Activated T-cell treated with anti-CD3 and anti-CD28 coated beads for 24 hours (primary cell): ENCODE data around the gene CCDC110.

Source experiments
- DNase-seq: peaks from one replicate; pipeline ENCODE4 v3.0.0-alpha.2; 2020; ENCODE audit warnings: low read depth

Gene CCDC110

DNA sequence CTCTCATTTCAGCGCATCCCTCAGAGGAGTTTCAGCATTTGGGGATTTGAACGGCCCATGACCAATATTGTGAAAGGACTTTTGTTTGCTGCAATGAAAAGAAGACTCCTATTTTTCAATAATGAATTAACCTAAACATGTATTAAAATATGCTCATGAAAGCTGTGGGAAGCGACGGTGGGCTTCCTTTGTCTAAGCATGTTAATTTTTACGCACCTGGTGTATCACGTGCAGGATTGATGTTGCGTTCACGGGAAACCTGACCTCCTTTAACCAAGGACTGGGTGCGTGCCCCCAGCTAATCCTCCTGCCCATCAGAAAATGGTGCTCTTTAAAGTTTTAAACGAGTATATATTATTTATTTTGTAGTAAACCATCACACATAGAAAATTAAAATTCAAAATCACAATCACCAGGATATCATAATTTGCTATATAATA lies 590 bp upstream of the CCDC110 start:
- no peak for DNase-seq

DNA sequence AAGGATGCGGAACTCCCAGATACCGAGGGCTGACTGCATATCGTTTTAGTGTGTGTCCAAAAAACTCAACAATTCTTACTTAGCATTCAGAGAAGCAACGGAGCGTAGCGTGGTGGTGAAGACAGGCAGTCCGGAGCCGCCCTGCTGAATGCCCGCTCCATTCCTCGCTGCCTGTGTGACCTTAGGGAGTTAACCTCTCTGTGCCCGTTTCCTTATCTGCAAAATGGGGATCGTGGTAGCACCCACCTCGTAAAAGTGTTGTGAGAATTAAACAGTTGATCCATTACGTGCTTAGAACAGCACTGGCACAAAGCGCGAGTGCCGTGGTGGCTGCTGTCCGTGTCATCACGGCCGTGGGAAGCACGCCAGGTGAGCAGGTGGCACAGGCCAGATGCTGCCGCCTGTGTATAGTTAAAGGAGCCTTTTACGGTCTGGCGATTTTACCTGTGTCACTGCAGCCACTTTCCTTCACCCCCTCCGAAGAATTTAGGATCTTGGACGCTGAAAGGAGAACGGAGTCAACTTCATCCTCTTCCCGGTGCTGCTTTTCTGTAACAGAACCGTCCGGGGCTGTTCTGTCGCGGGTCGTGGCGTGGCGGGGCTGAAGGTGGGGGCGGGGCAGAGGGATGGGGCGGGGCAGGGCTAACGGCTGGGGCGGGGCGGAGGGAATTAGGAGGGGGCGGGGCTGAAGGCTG lies 885 bp downstream of the CCDC110 start:
- DNase-seq = peak; percentile 11

DNA sequence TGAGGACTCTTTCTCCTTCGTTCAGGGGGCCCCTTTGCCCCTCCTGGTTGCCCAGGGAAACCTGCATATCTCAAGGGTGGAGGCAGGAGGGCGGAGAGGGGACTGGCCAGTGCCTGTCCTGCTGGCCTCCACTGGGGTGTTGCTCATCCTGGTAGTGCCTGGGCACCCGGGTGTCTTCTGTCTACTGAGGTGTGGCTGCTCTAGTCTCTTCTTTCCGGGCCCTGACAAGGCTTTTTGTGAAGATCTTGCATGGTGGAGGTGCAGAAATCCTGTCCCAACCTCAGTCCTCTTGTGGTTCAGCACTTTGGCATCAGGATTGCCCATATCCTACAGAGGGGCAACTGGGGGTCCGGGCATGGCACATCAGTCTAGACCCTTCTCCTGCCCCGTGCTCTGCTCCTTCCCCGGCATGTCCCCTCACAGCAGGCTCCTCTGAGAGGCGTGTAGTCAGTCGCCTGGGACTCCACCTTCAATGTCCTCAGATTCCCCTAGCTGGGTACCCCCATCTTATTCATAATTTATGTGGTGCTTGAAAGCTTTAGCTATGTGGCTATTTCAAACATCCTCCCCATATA lies 1.9 kb downstream of the CCDC110 start:
- no peak for DNase-seq

DNA sequence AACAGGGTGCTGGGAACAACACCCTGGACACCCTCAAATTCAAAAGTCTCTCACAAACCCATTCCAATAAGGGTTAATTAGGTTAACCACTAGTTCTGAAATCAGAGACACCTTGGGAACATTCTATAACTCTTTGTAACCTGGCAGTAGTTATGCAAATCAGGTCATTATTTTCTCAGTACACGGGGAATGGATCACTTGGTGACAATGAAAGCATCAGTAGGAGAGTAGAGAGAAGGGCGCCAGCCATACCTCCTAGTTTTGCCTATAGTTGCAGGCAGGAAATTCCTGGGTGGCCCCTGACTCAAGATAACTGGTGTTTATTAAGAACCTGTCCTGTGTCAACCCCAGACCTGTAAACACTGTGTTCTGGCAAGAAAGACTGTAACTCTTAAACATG lies 2.5 kb downstream of the CCDC110 start:
- no peak for DNase-seq

DNA sequence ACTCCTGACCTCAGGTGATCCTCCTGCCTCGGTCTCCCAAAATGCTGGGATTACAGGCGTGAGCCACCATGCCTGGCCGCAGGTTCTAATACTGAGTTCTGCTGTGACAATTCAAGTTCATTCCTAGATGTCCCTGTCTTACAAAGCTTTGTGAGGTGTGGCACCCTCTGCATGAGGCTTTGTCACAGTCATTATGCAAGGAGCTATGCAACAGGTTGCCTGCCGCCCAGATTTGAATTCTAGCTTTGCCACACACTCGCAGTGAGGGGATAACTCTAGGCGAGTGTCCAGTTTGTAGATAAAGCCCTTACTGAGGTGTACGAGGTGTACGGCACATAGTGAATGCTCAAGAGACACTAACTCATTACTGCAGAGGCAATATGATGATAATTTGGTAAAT lies 3.5 kb downstream of the CCDC110 start:
- DNase-seq = no peak

DNA sequence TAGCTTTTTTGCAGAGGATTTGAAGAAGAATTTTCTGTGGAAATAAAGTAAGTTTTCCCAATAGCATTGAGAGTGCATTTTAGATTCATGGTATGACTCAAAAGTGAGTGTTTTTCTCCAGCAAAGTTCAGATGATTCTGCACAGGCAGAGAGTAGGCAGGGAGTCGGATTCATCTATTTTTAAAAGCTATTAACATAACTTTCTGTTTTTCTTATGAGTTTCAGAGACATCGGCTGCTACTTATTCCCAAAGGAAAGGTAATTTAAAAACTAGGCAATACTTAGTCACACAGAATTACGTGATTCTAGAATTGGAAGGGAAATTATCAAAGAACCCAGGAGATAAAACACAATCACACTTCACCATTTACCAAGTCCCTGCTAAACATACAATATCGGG lies 4.4 kb downstream of the CCDC110 start:
- no peak for DNase-seq

DNA sequence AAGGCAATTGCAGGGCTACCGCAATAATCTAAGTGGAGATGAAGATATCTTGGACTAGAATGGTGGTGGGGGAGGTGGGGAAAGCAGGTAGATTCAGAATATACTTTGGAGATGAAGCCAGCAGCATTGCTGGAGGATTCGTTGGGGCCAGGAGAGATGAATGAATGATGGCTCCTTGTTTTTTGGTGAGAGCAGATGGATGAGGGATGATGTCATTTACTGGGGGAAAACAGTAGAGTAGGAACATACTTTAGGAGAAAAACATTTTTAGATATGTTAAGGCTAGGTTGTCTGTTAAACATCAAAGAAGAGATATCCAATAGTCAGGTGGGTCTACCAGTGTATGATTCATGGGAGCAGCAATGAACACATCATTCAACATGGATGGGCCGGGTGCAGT lies 5.8 kb downstream of the CCDC110 start:
- no peak for DNase-seq

DNA sequence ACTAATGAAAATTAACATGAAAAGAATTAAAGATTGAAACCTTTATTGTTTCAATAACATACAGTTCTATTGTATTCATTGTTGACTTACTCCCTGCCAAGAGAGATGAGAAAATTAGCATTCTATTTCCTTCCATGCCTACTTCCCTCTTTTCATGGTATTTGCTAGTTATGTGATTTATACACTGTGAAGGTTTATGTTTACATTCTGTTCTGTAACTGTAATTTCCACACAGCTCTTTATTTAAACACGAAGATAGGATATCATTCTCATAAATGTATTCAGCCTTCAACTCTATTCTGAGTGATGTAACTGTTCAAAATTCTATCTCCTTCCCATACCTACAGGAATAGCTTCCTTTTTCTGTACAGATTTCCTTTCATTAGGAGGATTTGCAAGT lies 6.6 kb downstream of the CCDC110 start:
- DNase-seq = no peak

DNA sequence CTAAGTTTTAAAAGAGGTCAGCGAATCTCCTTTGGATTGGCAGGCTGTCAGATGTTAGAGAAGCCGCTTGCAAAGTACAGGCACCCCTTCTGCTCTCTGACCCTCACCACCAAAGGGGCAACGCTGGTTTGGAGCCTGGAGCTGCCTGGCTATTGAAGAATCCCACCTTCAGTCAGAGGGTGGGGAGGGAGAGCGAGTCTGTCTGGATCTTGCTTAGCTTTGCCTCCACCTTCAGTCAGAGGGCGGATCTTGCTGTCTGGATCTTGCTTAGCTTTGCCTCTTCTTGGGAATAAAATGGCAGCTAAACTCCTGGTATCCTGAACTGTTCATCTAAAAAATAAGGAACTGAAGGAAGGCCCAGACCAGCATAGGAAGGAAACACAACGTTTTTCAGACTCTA lies 7.3 kb downstream of the CCDC110 start:
- no peak for DNase-seq

DNA sequence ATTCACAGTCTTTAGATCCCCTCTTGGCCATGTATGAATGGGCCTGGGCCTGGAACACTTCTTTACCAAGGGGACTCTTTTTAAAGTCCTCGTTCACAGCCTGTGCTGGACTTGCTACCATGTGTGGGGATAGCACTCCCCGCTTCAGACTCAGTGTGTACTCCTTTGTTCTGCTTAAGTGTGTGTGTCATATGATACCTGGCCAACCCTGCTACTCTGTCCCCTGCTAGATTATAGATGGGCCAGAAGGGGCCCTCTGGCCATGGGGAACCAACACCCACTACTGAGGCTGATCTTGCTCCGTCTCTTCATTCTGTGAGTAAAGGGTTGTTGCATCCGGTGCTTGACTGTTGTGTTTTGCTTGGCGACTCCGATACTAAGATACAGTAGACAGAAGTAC lies 8.0 kb downstream of the CCDC110 start:
- no peak for DNase-seq

DNA sequence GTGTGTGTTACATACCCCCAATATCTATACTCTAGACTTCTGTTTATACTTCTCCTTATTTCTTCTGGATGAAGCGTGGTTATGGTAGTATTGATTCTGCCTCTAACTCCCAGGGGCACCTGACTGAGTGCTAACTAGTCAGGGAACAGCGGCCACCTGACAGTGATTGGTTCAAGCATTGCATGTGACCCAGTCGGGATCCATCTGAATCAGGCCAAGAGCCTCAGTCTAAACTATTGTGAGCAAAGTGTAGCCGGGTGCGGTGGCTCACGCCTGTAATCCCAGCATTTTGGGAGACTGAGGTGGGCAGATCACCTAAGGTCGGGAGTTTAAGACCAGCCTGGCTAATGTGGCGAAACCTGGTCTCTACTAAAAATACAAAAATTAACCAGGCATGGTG lies 10.0 kb downstream of the CCDC110 start:
- DNase-seq = no peak

DNA sequence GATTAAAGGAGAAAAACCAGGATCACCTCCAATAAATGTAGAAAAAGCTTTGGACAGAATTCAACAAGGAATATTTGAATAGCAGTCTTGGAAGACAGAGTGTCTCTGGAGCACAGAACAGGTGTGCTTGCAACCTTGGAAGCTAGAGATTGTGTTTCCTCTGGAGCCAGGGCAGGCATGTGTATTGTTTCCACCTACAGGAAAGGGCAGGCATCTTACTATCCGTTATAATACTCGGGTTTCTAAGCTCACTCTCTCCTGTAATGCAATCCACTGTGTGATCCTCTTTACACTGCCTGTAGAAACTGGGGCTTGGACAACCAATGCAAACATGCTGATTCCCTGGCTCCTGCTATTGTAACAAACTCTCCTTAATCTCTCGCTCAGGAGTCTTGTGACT lies 14.4 kb downstream of the CCDC110 start:
- no peak for DNase-seq

DNA sequence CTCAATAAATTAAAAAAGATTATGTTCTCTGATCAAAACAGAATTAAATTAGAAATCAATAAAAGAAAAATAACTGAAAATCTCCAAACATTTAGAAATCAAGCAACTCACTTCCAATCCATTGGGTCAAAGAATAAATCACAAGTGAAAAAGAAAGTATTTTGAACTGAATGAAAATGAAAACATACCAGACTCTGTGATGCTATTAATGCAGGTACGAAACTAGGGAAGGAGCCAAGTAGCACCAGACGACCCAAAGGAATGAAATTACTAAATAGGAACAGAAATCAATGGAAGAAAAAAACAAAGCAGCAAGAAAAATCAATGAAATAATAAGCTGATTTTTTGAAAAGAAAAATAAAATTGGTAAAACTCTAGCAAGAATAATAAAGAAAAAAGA lies 15.4 kb downstream of the CCDC110 start:
- DNase-seq = no peak

DNA sequence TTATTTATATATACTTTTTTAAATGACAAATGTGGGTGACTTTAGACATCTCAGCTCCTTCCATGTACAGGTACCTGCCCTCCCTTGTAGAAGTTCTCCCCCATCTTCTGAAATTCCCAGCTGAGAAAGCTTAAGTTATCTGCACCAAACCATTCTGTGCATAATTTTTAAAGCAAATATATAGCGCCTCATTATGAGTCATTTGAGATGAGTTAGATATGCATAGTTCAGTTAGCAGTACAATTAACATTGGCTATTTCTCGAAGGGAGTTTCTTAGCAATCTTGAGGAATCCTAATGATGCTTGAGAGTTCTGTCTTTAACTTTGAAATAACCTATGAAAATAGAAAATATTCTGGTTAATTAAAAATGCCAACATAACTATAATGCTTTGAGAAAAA lies 26.3 kb downstream of the CCDC110 start:
- DNase-seq = no peak

DNA sequence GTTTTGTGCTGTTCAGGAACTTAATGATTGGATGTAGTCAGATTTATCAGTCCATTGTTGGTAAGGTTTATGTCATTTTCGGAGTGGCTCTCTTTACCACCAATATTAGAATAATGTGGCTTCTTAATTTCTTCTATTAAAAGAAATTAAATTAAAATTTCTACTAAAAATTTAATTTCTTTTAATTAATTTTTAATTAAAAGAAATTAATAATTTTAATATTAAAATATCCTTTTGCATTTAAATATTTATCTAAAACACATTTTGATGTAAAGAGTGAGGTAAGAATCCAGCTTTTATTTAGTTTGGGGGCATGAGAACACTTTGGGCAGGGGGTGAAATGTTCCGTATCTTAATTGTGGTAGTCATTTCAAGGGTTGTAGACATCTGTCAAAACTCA lies 30.1 kb downstream of the CCDC110 start:
- DNase-seq = no peak

DNA sequence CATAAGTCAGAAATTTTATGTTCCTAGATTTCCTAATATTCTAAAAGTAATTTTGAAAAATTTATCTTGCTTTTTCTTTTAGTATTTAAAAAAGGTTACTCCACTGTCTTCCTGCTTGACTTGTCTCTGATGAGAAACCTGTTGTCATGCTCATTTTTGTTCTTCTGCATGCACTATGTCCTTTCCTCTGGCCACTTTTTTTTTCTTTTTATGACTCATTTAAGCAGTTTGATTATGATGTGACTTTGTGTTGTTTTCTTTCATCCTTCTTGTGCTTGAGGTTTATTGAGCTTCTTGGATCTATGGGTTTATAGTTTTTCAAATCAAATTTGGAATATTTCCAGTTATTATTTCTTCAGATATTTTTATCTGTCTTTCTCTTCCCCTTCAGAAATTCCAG lies 33.7 kb downstream of the CCDC110 start:
- DNase-seq = no peak

DNA sequence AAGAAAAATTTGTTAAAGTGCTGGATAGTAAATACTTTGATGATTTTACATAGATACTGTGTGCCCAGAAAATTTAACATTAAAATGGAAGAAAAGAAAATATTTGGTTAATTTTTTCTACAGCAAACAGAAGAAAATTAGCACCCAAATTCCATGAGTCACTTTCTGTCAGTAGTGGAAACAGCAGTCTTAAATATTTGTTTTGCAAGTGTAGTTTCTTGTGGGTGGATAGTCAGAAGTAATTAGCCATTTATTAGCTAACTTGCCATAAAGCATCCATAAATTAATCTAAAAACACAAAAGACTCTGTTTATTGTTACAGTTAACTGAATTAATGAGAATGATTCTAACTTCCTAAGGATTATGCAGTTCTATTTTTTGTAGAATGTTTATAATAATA lies 36.1 kb downstream of the CCDC110 start:
- no peak for DNase-seq

DNA sequence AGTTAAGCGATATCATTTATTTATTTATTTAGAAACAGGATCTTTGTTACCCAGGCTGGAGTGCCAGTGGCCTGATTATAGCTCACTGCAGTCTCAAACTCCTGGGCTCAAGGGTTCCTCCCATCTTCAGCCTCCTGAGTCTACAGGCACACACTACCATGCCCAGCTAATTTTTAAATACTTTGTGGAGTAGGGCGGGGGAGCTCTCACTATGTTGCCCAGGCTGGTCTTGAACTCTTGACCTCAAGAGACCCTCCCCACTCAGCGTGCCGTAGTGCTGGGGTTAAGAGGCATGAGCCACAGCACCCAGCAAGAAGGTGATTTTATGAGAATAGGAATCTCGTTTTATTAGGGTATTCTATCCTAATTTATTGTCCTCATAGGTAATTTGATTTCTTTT lies 41.9 kb downstream of the CCDC110 start:
- DNase-seq = no peak

DNA sequence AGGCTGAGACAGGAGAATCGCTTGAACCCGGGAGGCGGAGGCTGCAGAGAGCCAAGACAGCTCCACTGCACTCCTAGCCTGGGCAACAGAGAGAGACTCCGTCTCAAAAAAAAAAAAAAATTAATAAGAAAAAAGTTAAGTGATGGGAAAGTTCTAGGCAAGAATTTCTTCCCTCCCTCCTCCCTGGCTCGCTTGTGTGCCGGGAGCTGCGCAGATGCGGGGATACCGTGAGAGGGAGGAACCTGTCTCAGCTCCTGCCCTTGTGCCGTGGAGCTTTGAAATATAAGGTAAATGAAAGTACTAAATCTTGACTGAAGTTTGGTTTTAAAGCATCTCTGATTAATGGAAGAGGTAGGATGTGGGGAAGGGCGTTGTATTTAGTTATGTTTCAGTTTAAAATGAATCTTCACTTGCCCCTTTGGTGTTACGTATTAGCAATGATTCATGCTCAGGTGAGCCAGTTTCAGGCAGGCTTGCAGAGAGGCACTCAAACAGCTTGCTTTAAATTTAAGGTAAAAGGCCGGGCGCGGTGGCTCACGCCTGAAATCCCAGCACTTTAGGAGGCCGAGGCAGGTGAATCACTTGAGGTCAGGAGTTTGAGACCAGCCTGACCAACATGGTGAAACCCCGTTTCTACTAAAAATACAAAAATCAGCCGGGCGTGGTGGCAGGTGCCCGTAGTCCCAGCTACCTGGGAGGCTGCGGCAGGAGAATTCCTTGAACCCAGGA lies 44.4 kb downstream of the CCDC110 start:
- no peak for DNase-seq

DNA sequence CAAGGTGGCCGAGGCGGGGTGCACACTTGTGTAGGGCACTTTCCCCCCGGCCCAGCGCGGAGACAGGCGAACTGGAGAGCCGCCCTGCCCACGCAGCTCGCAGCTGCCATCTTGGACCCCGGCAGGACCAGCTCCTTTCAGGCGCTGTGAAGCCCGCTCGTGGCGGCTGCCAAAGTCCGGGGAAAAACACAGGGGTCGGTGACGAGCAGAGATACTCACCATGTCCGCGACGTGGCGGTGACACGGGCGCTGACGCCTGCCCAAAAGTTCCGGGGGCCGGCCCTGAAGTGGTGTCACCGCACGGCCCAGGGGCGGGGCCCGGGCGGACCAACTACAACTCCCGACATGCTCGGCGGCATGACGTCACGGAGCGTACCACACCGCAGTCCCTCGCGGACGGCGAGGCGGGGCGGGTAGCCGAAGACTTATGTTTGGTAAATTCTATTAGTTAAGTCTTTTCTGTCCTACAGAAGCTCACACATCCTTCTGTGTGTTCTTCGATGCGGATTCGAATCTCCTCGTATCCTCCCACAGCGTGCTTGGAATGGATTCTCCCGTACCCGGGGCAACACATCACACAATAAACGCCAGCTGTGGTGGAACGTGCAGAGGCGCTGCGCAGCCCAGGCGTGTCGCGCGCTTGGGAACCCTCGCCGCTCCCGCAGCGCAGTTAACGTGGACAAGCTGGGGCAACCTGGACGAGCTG lies 45.7 kb downstream of the CCDC110 start, which contains the start of gene UFSP2:
Gene UFSP2 (minus strand): TSS at position 318 of the 706 bp plus-strand sequence. CDS start 96 bp downstream, at position 222.
- peak; percentile 74 for DNase-seq

DNA sequence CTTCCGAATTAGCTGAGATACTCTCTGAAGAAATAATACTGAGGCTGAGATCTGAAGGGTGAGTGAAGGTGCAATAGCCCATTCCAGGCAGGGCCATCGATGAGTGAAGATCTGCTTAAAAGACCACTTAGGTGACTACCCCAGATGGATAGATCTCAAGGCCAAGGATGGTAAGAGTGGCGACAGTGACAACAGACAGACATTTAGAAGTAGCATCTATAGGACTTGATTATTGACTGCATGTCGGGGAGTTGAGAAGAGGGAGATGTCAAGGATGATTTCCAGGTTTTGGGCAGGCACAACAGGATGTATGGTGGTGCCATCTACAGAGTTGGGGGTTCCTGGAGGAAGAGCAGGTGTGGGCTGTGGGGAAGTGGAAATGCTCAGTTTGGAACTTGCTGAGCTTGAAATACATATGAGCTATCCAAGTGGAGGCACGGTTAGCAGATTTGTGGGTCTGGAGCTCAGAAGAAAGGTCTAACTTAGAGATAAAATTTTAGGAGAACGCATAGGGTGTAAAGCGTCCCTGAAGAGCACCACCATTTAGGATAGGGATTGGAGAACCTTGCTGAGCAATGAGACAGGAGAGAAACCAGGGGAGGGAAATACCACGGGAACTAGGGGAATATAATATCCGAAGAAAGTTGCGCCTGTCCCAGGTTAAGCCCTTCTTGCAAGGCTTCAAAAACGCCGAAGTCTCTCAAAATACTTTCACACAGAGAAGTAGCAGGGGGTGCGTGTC lies 46.5 kb downstream of the CCDC110 start:
- no peak for DNase-seq
